ENCODE measurements around the gene UBLCP1.

The UBLCP1 gene

DNA sequence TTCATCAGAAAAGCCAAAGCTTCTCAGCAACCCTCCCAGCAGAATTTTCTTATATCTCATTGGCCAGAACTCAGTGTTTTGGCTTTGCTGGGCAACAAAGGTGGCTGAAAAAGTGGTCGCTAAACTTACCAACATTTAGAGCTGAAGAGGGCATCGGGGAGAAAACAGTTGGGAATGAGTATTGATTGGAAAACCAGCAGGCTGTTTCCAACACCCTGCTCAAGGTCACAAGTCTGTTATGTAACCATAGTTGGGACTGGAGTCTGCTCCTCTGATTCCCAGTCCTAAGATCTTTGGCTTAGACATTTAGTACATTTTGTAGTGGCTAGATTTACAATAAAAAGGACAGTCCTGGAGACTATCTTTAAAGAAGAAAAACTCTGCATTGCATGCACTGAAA is 50.1 kb downstream of the UBLCP1 start:
- no peak for DNase-seq (ENCODE audit: low read depth)

GRCh38 chr5:159316519-159317383 is 53.7 kb downstream of the UBLCP1 start:
- DNase-seq (ENCODE audit: low read depth), result no peak

- no peak for DNase-seq (ENCODE audit: low read depth)
Measured at GRCh38 chr5:159317849-159318248, 54.8 kb downstream of the UBLCP1 start.

- DNase-seq (ENCODE audit: low read depth), result no peak
Measured at GRCh38 chr5:159318448-159318847, 55.4 kb downstream of the UBLCP1 start.

GRCh38 chr5:159319363-159319762 is 56.3 kb downstream of the UBLCP1 start:
- DNase-seq (ENCODE audit: low read depth), result no peak

- no peak for DNase-seq (ENCODE audit: low read depth)
Measured at GRCh38 chr5:159319832-159320231, 56.7 kb downstream of the UBLCP1 start.

- DNase-seq (ENCODE audit: low read depth), result no peak
Measured at GRCh38 chr5:159322180-159322579, 59.1 kb downstream of the UBLCP1 start.

DNA sequence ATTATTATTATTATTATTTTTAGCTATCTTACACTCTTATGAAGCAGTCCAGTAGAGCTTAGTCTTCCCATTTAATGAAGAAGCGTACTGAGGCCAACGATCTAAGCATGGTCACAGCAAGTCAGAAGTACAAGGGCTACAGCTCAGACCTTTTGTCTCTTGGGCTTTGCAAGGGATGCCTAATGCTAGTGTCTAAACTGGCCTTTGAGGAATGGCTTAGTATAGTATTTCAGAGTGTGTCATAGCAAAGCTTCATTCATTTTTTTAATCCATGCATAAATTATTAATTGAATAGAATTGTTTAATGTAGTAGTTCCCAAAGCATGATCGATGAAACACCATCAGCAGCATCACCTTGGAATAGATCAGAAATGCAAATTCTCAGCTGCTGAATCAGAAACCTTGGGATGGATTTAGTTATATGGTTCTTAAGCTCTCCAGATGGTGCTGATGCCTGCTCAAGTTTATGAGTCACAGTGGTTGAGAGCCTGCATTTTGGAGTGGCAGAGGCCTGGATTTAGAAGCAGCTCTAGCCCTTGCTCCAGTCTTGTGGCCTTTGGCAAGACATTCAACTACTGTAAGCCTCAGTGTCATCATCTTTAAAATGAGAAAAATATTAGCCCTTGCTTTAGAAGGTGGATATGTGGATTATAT is 61.1 kb downstream of the UBLCP1 start:
- DNase-seq (ENCODE audit: low read depth), result no peak

DNA sequence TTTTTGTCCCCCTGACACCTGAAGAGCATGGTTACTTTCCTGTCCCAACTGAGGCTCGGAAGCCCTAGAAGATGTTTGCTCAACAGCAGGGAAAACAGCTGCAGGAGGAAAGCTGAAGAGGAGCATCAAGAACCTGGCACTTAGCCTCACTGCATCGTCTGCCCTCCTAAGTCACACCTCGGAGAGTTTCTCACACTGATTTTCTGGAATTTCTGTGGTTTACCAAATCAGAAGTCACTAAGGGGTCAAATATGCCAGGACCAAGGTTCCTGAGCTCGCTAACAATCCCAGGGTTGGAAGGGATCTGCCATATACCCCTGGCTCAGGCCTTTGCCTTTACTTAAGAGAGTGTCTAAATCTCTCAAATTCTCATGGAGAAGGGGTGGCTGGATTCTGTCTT is 61.9 kb downstream of the UBLCP1 start:
- no peak for DNase-seq (ENCODE audit: low read depth)

GRCh38 chr5:159330131-159330800 is 67.2 kb downstream of the UBLCP1 start, which contains the start of gene IL12B:
IL12B (minus strand) TSS chr5:159330487; CDS start chr5:159326782, 3,705 bp downstream.
- DNase-seq (ENCODE audit: low read depth), result no peak

- peak; percentile 69 for DNase-seq (ENCODE audit: low read depth)
Measured at GRCh38 chr5:159331093-159331973, 68.2 kb downstream of the UBLCP1 start.

DNA sequence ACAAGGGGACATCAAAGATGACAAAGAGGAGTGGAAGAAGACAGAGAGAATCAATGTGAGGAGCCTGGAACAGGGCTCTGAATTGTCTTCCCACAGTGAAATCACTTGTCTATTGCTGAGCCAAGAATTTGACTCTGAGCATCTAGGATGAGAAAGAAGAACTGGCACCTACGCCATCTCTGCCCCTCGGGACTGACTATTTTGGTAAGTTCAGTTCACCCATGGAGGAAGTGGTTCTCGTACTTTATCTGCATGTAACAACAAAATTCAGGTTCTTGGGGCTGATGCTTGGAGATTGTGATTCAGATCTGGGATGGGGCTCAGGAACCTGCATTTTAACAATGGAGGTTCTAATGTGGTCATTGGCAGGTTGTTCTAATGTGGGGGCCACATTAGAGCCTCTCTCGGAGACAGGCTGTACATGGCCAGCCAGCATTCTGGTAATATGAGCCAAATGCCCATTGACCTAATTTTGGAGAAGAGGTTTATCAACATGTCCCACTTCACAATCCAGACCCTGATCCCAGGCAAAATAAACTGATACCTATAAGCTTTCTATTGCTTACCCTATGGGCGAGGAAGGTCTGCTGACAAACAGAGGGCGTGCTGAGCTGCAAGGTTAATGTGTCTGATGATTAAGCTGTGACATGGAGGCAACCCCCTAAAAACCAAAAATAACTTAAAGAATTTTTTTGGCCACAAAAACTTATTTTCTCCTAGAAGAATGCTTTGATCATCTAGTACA is 69.9 kb downstream of the UBLCP1 start:
- no peak for DNase-seq (ENCODE audit: low read depth)

GRCh38 chr5:159333545-159333925 is 70.4 kb downstream of the UBLCP1 start:
- no peak for DNase-seq (ENCODE audit: low read depth)
